ENCODE measurements around the gene VTCN1.
"Not testable (repeated sequence)": the region's sequence is repeated elsewhere in the genome, so short reads cannot be mapped to it uniquely, and the experiment has no call there.

Gene VTCN1

GRCh38 chr1:117210831-117211261, at the start of gene VTCN1:
Gene VTCN1, minus strand, starts transcription at chr1:117210927. Its CDS starts 72 bp downstream, at chr1:117210855.
- DNase-seq = no peak

DNA sequence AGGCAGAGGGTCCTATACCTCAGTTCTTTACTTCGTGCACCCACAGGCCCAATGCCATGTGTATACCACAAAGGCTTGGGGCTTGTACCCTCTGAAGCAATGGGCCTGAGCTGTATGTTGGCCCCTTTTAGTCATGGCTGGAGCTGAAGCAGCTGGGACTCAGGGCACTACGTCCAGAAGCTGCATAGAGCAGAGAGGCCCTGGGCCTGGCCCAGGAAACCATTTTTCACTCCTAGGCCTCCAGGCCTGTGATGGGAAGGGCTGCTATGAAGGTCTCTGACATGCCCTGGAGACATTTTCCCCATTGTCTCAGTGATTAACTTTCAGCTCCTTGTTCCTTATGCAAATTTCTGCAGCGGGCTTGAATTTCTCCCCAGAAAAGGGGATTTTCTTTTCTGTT, 48.1 kb upstream of the VTCN1 start:
- DNase-seq = no peak

GRCh38 chr1:117258075-117258474, 47.3 kb upstream of the VTCN1 start:
- DNase-seq = not testable (repeated sequence)

GRCh38 chr1:117257291-117257690, 46.6 kb upstream of the VTCN1 start:
- DNase-seq = no peak

- no peak for DNase-seq
Observed at GRCh38 chr1:117250061-117250606, 39.4 kb upstream of the VTCN1 start.

DNA sequence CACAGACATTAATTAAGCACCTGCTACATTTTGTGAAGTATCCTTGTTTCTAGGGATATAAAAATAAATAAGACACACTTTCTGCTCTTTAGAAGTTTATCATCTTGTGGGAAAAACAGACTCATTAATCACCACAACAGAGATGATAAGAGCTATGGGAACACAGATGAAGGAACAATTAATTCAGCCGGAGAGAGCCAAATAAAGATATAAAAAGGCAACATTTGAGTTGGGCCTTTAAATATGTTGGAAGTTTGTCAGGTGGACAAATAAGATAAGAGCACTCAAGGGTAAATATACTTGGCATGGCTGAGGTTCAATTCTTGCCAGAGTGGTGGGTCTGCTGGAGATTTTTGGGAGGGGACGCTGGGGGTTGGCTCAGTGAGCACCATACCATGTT, 34.2 kb upstream of the VTCN1 start:
- DNase-seq = no peak

- no peak for DNase-seq
Observed at GRCh38 chr1:117244306-117244705, 33.6 kb upstream of the VTCN1 start.

- DNase-seq = no peak
Observed at GRCh38 chr1:117241512-117241911, 30.8 kb upstream of the VTCN1 start.

GRCh38 chr1:117240547-117240946, 29.8 kb upstream of the VTCN1 start:
- no peak for DNase-seq

DNA sequence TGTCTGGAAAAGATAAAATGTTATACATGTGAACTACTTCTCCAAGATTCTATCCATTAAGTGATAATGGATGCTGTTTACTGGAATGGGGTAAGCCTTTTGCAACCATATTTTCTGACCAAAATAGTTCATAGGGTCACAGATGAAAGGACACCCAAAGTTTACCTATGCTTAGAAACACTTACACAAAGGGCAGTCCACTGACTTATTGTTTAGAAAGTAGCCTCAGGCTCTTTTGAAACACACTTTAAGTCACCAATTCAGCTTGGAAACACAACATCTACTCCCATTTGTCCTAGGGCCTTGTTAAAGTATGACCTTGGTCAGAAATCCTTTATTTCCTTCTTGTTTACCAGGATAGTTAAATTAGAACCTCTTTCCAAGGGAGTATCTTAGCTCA, 28.7 kb upstream of the VTCN1 start:
- no peak for DNase-seq

DNA sequence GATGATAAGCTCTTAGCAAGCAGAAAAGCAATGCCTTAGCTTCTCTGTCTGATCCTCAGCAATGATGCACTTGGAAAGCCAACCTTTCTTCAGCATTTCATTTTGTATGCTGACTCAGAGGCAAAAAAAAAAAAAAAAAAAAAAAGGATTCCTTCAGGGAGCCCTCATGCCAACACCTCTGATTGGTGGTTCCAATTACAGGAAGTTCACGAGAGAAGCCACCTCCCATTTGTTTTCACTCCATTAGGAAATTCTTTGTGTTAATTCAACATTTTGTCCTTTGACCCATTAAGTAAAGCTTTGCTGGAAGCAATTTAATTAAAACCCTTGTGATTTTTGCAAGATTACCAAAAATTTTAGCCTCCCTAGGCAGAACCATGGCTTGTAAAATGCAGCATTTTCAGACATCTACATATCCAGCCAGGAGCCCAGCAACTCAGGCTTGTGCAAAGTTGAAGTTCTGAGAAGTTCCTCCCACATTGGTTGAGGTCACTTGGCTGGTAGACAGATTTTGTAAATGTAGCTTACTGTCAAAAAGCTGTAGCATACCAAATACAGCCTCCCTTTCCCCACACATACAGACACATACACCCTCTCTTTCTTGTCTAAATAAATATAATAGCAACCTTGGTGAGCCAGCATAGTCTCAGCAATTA, 27.1 kb upstream of the VTCN1 start:
- no peak for DNase-seq

- no peak for DNase-seq
Observed at GRCh38 chr1:117235863-117236465, 25.2 kb upstream of the VTCN1 start.

DNA sequence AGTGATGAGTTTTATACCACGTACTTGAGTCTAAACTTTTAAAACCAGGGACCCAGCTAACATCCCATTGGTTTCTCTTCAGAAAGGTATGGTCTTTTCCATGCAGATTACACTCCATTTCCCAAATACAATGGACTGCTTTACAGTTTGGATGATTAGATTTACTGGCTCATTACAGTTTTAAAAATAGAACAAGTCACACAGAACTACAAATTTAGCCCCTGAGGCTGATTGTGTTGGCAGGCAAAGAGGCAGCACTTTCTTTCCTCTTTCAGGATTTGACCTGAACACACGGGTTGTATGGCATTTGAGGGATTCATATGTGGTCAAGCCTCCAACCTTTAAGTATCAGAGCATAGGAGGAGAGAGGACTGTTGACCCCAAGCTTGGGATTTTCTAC, 21.8 kb upstream of the VTCN1 start:
- no peak for DNase-seq

GRCh38 chr1:117231748-117232373, 21.1 kb upstream of the VTCN1 start:
- no peak for DNase-seq

DNA sequence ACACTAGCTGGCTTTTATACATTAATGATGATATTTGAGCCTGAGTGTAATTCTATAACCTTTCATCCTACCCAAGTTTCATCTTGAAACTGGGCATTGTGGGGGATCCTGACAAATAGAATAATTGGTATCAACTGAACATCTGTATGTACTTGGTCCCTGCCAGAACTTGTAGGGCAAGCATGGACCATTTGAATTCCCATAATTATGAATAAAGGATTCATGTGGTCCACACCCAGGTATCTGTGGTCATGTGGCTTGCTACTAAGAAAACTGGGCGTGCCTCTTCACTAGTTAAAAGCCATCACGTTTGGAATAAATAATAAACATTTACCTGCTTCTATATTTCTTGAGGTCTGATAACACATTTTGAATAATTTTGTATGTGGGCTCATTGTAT, 20.6 kb upstream of the VTCN1 start:
- DNase-seq = no peak

GRCh38 chr1:117229217-117229616, 18.5 kb upstream of the VTCN1 start:
- DNase-seq = no peak

DNA sequence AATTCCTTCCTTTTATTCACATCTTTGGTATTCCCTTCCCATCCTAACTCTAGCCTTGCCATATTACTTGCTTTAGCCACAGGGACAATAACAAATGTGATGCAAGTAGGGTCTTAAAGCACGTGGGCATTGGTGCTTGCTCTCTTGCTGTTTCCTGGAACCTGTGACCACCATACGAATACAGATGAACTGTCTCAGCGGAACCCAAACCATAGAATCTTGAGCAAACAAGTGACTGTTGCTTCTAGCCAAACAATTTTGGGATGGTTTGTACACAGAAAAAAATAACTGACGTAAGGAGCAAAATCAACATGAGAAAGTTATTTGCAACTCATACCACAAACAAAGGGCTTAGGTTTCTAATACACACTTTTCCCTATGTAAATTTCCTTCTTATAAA, 15.2 kb upstream of the VTCN1 start:
- DNase-seq = no peak

DNA sequence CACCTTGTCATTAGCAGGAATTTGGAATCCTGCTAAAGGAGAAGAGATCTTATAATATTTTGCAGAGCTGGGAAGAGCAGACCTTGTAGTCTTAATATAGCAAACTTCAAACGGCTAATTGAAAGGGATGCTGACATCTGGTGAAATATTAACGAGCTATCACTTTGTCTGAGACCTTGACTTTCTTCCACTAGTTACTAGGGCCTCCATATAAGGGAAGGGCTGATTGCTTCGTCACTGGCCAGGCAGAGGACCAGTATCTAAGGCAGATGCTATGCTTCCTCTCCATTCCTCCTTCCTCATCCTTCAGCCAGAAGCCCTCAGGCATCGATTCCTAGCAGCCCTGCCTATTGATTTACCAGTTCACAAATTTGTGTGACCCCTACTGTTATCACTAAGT, 6.0 kb upstream of the VTCN1 start:
- DNase-seq = no peak

DNA sequence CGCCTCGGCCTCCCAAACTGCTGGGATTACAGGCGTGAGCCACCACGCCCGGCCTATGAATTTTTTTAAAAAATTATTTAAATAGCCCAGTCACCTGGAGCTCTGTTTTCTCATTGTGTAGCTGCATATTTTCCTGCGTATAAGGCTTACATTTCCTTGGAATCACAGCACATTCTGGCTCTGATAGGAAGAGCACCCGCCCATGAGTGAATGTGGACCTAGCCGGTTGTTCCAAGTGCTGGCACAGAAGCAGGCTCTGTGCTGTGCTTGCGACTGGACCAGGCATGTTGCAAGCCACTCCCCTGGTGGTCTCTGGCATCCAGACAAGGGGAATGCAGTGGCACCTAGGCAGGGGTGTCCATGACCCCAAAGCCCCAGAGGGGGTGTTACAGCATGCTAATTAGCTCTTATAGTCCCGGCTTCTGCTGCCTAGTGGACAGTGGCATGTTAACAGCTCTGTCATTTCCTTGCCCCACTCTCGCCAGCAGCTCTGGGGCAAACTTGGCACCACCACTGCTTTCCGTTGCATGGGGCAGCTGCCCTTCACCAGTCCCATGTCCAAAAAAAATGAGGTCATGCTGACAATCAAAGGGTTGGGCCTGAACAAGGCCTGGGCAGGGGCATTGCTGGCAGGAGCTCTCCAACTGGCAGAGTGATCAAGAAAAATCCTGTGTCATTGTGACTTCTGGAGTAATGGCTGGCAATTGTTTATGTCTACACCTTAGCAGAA, 5.2 kb upstream of the VTCN1 start:
- no peak for DNase-seq

GRCh38 chr1:117215019-117215418, 4.3 kb upstream of the VTCN1 start:
- no peak for DNase-seq

- no peak for DNase-seq
Observed at GRCh38 chr1:117213046-117213445, 2.3 kb upstream of the VTCN1 start.

DNA sequence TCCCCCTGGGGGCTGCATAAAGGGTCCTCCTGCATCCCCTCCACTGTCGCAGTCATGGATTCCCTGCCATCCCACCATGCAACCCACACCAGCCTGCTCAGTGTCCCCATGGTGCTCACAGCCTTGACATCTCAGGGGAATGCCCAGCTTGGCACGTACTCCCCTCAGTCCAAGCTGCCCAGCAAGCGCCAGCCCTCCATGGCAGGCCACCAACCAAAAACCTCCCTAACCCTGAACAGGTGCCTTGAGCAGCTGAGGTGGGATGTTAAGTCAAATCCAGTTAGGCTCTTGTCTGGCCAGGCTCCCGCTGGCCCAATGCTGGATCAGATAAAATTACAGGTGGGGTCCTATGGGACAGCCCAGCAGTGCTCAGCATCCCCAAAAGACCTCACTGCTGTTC, 341 bp downstream of the VTCN1 start:
- DNase-seq = no peak

GRCh38 chr1:117209094-117209493, 1.6 kb downstream of the VTCN1 start:
- DNase-seq = no peak

DNA sequence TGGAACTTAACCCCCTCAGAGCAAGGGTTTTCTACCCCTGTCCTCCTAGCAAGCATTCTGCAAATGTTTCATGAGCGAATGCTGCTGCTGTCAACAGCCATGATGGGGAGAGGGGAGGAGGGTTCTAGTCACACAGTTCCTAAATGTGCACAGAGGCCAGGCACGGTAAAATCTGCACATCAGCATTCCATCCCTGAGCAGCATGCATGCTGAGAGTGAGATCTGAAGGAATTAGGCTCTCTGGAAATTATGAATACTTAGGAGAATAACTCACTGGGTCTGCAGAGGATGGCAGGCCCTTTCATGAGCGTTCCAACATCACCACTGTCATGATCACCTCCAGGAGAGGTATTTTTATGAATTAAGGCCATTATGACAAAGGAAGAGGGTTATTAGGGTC, 2.1 kb downstream of the VTCN1 start:
- no peak for DNase-seq

Data from NCI-H146 (cell line).